GM21619 (cell line): ENCODE data around the gene RAB11FIP5.

Experiments used
- ATAC-seq: cut with Tn5 transposase; IDR thresholded peaks from one replicate; pipeline ENCODE4 v1.9.1; 2021; ENCODE audit not compliant: unreplicated experiment

Gene RAB11FIP5

DNA sequence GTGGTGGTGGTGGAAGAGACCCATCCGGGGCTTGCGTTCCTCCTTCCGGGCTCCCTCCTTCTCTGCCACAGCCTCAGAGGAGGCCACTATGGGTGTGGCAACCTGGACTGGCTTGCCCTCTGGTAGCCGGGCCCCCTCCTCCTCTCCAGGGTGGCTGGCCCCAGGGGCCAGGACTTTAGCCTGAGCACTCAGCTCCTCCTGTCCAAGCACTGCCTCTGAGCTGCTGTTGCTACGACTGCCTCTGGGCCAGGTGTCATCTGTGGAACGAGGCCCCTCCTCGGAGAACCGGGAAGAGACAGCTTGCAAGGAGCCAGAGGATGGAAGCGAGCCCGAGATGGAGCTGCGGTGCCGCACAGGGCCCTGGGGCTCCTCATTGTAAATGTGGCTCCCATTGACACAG is 24.5 kb downstream of the RAB11FIP5 start:
- no peak for ATAC-seq

DNA sequence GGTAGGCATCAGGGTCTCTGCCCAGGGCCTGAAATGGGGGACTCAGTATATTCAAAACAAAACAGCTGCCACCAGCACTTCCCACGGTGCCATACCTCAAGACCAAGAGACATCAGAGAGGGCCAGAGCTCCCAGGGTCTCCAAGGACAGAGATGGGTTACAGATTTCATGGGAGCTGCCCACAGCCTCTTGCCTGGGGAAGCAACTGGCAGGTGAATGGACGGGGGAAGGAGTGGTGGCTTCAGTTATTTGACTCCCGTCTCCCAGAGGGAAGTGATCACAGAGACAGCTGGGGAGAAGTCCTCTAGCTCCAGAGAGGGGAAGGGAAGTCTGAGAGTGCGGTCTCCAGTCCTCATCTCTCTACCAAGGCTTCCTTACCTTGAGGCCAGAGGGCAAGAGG is 25.4 kb downstream of the RAB11FIP5 start:
- no peak for ATAC-seq

DNA sequence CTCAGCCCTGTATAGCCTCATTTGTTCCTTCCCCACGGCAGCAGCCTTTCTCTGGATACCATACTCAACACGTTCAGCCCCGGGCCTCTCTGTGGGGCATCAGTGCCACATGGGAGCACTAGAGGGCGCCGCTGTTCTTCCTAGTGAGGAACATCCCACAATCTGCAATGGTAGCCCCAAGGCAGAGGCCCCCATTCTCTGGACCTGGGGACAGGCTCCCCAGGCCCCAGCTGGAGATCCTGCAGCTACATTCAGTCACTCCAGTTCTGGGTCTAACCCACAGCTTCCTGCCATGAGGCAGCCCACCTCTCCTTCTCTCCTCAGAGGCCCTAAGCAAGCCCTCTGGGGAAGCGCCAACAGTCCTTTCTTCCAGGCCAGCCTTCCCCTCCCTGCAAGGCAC is 27.1 kb downstream of the RAB11FIP5 start:
- peak; percentile 87 for ATAC-seq

GRCh38 chr2:73084971-73085370 is 27.8 kb downstream of the RAB11FIP5 start:
- ATAC-seq: no peak

DNA sequence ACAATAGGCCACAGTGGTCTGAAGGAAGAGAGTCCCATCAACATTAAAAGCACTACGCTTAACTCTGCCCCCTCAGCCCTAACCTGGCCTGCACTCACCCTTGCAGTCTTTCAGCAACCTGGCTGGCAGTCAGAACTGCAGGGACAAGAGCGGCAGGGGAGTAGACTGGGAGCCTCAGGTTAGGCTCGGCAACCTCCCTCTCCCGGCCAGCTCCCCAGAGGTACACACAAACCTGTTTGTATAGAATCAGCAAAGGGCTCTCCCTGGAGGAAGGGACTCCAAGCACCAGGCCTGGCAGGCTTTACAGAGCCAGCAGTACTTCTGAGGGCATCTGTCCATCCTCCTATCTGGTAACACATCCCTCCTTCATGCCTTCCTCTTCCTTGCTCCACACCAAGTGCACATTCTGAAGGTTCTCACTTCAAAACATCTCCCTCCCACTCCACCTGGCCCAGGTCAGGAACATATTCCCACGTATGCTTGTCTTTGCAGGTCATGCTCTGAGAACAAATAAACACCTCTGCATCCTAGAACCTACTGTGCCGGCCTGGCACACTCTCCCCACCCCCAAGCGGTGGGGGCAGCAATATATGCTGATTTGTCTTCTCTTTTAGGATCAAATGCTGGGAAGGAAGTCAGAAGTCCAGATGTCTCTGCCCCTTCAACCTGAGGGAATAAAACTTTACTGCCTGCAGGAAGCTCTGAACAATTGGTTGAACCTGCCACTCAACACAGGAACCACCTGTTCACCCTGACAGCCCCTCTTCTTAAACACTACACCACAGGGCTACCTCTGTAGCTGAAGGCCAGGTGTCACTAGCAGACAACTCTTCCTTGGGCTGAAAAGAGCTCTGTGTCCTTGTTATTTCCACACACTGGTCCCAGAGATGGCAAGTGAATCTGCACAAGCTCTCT is 28.6 kb downstream of the RAB11FIP5 start:
- no peak for ATAC-seq

DNA sequence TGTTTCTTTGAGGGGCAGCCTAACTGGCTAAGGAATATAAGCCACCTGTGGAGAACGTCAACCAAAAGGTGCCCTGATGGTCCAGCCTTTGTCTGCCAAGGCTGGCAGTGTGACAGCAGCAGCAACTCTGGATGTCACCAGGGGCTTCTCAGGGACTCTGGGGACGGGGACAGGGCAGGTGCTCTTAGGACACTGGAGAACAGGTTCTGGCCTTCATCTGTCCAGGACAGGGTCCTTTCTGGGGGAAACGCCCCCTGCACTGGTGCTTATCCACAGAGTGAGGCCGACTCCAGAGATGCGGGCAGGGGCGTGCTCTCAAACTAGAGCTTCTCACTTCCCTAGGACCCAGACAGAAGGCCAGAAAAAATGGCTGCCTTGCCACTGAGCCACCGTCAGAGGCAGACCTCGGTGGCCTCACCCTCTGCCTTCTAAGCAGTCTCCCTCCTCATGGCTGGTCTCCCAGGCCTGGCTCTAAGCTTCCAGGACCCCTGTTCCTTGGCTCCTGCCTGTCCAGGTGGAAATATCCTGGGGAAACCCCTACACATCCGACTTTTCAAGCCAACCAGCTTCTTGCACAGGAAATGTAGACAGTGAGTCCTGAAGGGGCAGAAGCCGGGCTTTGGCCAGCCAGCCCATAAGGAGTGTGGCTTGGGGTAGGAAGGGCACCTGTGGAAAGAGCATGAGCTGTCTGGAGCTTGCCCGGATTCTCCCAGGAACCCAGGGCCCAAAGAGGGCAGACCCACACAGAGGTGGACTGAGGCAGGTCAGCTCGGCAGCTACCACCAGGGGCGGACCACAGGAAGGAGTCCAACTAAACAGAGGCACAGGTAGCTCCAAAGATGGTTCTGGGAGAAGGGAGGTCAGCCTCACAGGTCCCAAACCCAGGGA is 30.0 kb downstream of the RAB11FIP5 start:
- no peak for ATAC-seq

- ATAC-seq: no peak
Measured at GRCh38 chr2:73081181-73081671, 31.5 kb downstream of the RAB11FIP5 start.

DNA sequence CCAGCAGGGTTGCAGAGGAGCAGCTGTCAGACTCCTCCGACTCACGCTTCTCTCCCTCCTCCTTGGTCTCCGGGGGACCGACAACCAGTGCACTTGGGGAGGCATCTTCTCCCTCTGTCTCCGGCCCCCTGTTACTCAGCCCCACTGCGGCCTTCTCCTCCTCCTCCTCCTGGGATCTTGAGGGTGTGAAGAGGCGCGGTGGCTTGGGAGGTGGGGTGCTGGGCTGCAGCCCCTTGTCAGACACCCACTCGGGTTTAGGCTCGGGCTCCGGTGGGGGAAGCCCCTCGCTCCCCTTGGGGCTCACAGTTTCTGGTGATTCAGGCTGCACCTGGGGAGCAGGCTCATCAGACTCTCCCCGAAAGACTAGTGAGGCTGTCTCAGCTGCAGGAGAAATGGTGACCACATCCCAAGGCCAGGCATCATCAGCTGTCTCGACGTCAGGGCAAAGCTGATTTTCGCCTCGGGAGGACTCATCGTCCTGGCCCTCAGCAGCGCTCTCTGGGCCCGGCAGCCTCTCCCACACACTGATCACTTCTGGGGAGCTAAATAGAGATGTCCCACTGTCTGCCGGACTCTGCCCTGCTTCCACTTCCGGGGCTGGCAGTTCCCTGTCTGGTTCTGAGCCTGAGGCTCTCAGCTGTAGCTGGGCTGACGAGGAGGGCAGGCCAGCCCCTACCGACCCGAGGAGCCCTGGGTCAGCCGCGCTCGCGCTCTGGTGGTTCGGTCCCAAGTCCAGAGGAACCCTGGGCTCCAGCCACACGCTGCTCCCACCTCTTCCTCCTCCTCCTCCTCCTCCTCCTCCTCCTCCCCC is 32.2 kb downstream of the RAB11FIP5 start:
- no peak for ATAC-seq

DNA sequence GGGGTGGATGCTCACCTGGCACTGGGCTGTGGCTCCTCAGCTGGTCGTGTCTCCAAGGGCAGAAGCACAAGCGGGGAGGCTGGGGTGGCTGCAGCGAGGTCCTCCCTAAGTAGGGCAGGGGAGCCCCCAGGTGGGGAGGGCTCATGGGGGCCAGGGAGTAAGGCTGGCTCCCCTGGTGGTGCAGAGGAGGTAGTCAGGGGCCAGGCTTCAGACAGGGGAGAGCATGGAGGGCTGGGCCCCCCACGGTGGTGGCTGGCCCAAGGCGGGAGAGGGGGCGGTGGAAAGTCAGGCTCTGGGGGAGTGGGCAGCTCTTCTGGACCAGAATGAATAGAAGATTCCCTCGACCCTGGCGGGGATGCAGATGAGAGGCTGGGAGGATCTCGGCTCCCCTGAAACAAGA is 33.1 kb downstream of the RAB11FIP5 start:
- no peak for ATAC-seq

DNA sequence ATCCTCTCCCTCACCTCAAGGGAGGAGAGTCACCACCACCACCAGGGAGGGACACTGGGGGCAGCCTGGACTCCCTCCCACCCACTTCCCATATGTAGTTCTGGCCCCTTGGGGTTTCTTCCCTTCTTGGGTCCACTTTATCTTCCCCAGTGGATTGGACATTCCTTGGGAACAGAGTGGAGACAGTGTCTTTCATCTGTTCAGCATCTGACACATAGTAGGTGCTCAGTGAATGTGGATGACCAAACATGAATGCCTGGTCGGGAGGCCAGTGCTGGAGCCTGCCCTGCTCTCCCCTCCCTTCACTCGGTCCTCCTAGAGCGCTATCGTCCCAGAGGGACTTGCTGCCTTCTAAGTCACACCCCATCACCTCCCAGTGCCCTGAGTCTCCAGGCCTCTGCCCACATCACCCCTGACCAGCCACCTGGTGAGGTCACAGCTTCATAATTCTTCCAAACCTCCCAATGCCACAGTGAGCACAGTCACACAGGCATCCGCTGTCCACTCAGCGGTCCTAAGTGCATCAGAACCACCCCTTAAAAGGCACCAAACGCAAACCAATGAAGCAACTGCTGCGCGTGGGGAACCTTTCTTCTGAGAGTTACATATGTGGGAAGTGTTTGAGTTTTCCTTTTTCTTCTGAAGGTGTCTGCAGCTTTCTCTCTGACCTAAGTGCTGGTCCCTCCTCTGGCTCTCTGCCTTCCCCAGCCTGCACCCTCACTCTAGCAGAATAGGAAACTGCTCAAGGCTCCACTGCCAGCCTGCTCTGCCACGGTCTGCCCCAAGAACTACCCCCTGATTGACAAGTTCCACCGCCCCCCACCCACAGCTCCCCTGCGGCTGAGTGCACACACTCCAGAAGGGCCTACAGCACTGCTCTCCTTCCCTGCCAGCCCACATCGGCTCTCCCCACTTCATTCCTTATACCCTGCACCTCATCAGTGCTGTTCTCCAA is 34.0 kb downstream of the RAB11FIP5 start:
- no peak for ATAC-seq

DNA sequence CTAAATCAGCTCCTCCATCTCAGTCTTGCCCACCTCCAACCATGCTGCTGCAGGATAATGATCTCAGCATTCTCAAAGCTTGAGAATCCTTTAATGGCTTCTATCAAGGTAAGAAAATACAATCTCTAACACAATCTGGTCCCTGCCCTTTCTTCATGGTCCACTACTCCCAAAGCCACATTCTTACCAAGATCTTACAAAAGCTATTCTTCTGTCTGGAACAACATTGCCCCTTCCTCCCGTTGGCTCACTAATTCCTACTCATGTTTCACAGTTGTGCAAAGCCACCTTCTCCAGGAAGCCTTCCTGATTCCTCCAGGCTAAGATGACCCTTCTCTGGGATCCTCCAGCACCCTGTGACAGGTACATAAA is 35.3 kb downstream of the RAB11FIP5 start:
- no peak for ATAC-seq

DNA sequence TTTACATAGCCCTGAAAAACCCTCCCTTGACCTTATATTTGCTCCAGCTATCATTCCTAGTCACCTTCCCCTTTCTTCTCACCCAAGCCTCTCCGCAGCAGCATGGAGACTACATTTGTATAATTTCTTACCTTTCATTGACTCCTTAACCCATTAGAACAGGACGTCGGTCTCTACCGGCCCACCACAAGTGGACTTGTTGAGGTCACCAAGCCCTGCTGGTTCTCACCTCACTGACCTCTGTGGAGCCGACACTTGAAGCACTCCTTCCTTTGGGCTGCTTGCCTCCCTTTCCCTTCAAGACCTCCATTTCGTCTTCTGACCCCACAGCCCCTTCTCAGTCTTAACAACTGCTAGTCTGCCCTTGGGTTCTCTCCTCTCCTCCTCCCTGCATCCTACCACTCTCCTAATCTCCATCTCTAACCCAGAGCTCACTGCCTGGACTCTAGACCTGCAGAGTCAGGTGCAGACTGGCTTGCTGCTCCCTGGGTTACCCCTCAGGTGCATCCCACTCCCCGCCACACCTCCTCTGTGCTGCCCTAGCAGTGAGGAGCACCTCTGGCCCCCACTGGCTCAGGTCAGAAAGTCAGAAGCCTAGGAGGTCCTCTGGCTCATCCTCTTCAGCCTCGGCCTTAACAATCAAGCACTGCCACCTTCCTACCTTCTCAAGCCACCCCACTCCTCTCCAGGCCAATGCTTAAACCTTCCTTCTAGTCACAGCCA is 35.9 kb downstream of the RAB11FIP5 start:
- no peak for ATAC-seq

DNA sequence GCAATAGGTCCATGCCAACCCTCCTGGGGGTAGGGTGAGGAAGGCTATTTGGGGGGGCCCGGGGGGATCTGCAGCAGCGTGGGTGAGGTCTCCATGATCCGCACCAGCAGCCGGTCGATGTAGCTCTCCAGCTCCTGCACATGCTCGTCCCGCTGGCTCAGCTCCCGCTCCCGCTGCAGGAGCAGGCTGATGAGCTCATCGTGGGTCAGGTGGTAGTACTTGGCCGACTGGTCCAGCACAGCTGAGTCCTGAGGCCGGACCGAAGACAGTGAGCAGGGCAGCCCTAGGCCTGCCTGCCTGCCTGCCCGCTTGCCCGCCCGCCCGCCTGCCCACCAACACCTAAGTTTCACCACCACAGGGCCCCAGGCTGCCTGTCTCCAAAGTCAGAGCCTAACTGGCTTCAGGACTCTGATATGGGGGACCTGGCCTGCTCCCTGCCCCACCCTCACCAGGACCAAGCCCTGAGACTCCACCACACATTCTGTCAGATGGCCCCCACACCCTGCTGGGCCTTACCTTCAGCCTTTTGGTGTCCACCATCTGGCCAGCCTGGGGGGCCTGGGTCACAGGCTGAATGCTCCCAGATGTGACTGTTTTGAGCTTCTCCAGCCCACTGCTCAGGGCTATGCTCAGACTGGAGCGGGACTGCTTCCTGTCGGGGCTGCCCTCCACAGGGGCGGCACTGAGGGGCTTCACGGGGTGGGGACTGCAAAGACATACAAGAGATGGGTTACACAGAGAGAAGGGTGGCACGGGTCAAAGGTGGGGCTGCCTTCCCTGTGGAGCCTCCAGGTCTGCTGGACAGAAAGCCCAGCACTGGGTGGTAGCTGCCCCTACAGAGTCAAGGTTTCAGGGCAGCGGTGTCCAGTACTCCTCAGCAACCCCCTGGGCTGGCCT is 37.0 kb downstream of the RAB11FIP5 start:
- no peak for ATAC-seq

GRCh38 chr2:73074110-73075069 is 38.4 kb downstream of the RAB11FIP5 start:
- no peak for ATAC-seq

DNA sequence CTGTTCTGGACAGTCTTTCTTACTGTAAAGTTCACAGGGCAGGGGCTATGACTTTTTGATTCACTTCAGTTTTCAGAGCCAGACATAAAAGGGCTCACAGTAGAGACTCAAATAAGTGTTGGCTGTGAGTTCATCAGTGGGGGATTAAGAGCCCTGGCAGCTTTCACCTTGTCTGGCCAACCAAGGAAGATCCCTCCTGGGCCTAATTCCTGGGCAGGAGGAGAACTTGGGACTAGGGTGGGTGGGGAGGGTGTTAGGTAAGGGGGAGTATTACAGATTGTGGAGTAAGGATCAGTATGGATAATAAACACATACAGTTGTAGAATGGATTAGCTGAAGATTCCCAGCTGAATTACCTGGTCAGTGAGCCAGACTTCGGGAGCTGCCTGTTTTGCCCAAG is 40.3 kb downstream of the RAB11FIP5 start:
- ATAC-seq: no peak

DNA sequence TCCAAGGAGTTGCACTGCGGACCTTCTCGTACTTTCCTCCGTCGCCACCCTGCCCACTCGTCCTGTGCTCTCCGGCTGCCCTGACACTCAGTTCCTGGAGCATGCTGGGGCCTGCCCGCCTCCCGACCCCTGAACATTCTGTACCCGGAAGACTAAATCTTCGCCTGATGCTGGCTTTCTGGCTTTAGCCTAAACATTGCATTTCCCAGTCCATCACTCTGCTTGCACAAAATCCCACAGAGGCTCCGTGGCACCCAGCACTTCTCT is 40.7 kb downstream of the RAB11FIP5 start:
- ATAC-seq: peak; percentile 0

GRCh38 chr2:73071360-73072128 is 41.2 kb downstream of the RAB11FIP5 start, which contains the start of gene SFXN5:
SFXN5 (minus strand) TSS chr2:73071712; CDS start chr2:73071705, 7 bp downstream.
- peak; percentile 85 for ATAC-seq
